IMR-90 (cell line): Measurements from ENCODE around the gene METTL4. TPM values are rescaled to one million over a fixed set of nuclear protein-coding genes. Genes with fewer than 3 reads are reported as not detected.

Experiments
- ATAC-seq: fragments of 200-7000 bp; cut with Tn5 transposase; 2 replicates; pipeline ENCODE4 v1.9.1; 2020; ENCODE audit warnings: low read depth, mild to moderate bottlenecking, moderate library complexity
- BruUV-seq: library from RNA; stranded (reverse); fragments of 400-500 nt; replicated peaks from 2 replicates; lab custom pipeline; 2021; lab: Mats Ljungman, UMichigan
- CTCF ChIA-PET: fragments of 300-600 bp; formaldehyde crosslinking; extraction: SDS; loops from one replicate; lab custom pipeline; 2021; ENCODE audit warnings: antibody characterized with exemption; lab: Yijun Ruan, JAX
- POLR2A ChIA-PET: fragments of 300-600 bp; sonication (Branson Sonifier 250); formaldehyde crosslinking; loops from one replicate; lab custom pipeline; 2022; ENCODE audit warnings: antibody characterized with exemption; ENCODE audit not compliant: unreplicated experiment; lab: Charles Lee
- DNase-seq: peaks from one replicate; pipeline ENCODE4 v3.0.0; 2013
- H2AFZ ChIP-seq: replicated peaks from 2 replicates; pipeline ENCODE3; 2013; ENCODE audit warnings: low read length, mild to moderate bottlenecking; ENCODE audit not compliant: poor library complexity
- H2AK5ac ChIP-seq: 2 replicates; pipeline ENCODE4 v1.6.1; 2013; ENCODE audit warnings: low read depth, low read length, inconsistent platforms
- H2AK9ac ChIP-seq: replicated peaks from 2 replicates; pipeline ENCODE3; 2013; ENCODE audit warnings: mild to moderate bottlenecking, low read depth, low read length, moderate library complexity; ENCODE audit not compliant: poor library complexity
- H2BK120ac ChIP-seq: 2 replicates; pipeline ENCODE4 v1.6.1; 2013; ENCODE audit warnings: low read depth, low read length, inconsistent platforms
- H2BK15ac ChIP-seq: 3 replicates; pipeline ENCODE4 v1.6.1; 2013; ENCODE audit warnings: low read depth, low read length, inconsistent platforms
- H2BK20ac ChIP-seq: 2 replicates; pipeline ENCODE4 v1.6.1; 2013; ENCODE audit warnings: low read depth, mild to moderate bottlenecking, inconsistent platforms, low read length, moderate library complexity
- H2BK5ac ChIP-seq: 2 replicates; pipeline ENCODE4 v1.6.1; 2013; ENCODE audit warnings: mild to moderate bottlenecking, low read depth, low read length, inconsistent platforms; ENCODE audit not compliant: poor library complexity, severe bottlenecking
- H3K14ac ChIP-seq: replicated peaks from 2 replicates; pipeline ENCODE4 v1.6.1; 2013; ENCODE audit warnings: low read depth, low read length, inconsistent platforms
- H3K18ac ChIP-seq: 2 replicates; pipeline ENCODE4 v1.6.1; 2013; ENCODE audit warnings: low read depth, low read length, control low read depth
- H3K23ac ChIP-seq: 2 replicates; pipeline ENCODE4 v1.6.1; 2013; ENCODE audit warnings: low read depth, low read length, inconsistent platforms
- H3K27ac ChIP-seq: 2 replicates; pipeline ENCODE4 v1.5.1; 2013; ENCODE audit warnings: mild to moderate bottlenecking, control low read depth, low read length; ENCODE audit not compliant: insufficient read depth
- H3K27me3 ChIP-seq: 2 replicates; pipeline ENCODE4 v1.6.1; 2013; ENCODE audit warnings: low read length; ENCODE audit not compliant: control insufficient read depth, insufficient read depth
- H3K36me3 ChIP-seq: 2 replicates; pipeline ENCODE4 v1.6.1; 2013; ENCODE audit warnings: low read length, mixed read lengths; ENCODE audit not compliant: control insufficient read depth, insufficient read depth
- H3K4ac ChIP-seq: 2 replicates; pipeline ENCODE4 v1.6.1; 2013; ENCODE audit warnings: low read depth, low read length, inconsistent platforms
- H3K4me1 ChIP-seq: 2 replicates; pipeline ENCODE4 v1.6.1; 2013; ENCODE audit warnings: low read length, mixed read lengths; ENCODE audit not compliant: control insufficient read depth, insufficient read depth
- H3K4me2 ChIP-seq: 2 replicates; pipeline ENCODE4 v1.6.1; 2013; ENCODE audit warnings: low read depth, mild to moderate bottlenecking, control low read depth, low read length, moderate library complexity
- H3K4me3 ChIP-seq: 2 replicates; pipeline ENCODE4 v1.5.1; 2013; ENCODE audit warnings: low read depth, mild to moderate bottlenecking, control low read depth, low read length, moderate library complexity; ENCODE audit not compliant: insufficient read depth
- H3K56ac ChIP-seq: 2 replicates; pipeline ENCODE4 v1.6.1; 2013; ENCODE audit warnings: low read length, inconsistent platforms; ENCODE audit not compliant: insufficient read depth; ENCODE audit errors: extremely low read depth
- H3K79me1 ChIP-seq, 2 experiments: 2 replicates each; pipeline ENCODE4 v1.6.1; 2013; ENCODE audit warnings: low read length in 2 of 2, inconsistent platforms in 1 of 2, low read depth in 1 of 2
- H3K9ac ChIP-seq: 2 replicates; pipeline ENCODE4 v1.6.1; 2013; ENCODE audit warnings: low read depth, low read length, control low read depth
- H3K9me1 ChIP-seq: 2 replicates; pipeline ENCODE4 v1.6.1; 2013; ENCODE audit warnings: low read length, inconsistent platforms; ENCODE audit not compliant: insufficient read depth
- H3K9me3 ChIP-seq: 2 replicates; pipeline ENCODE4 v1.6.1; 2013; ENCODE audit warnings: low read length; ENCODE audit not compliant: control insufficient read depth, insufficient read depth
- H4K20me1 ChIP-seq: 2 replicates; pipeline ENCODE4 v1.6.1; 2013; ENCODE audit warnings: low read length, inconsistent platforms; ENCODE audit not compliant: insufficient read depth
- H4K5ac ChIP-seq: 2 replicates; pipeline ENCODE4 v1.6.1; 2013; ENCODE audit warnings: mild to moderate bottlenecking, low read depth, low read length, control low read depth
- H4K8ac ChIP-seq, 2 experiments: 2 replicates each; pipeline ENCODE4 v1.6.1; 2013; ENCODE audit warnings: low read depth in 2 of 2, low read length in 2 of 2, control low read depth in 1 of 2, inconsistent platforms in 1 of 2
- H4K91ac ChIP-seq: 2 replicates; pipeline ENCODE4 v1.6.1; 2013; ENCODE audit warnings: low read depth, low read length, inconsistent platforms; ENCODE audit not compliant: insufficient read depth
- BHLHE40 ChIP-seq: fragments of 150-350 bp; IDR thresholded peaks from 2 replicates; pipeline ENCODE4 v1.6.1; 2016; ENCODE audit warnings: mild to moderate bottlenecking, low read depth, low read length
- CEBPB ChIP-seq: IDR thresholded peaks from 2 replicates; pipeline ENCODE4 v1.6.1; 2012; ENCODE audit warnings: low read depth, low read length, improper control_type of control experiment
- CHD1 ChIP-seq: IDR thresholded peaks from 2 replicates; pipeline ENCODE4 v1.6.1; 2012; ENCODE audit warnings: low read depth, low read length, improper control_type of control experiment
- CTCF ChIP-seq: conservative IDR thresholded peaks from 2 replicates; pipeline ENCODE4 v1.5.1; 2012; ENCODE audit warnings: mild to moderate bottlenecking, low read depth, low read length, improper control_type of control experiment
- ELK1 ChIP-seq: fragments of 150-350 bp; IDR thresholded peaks from 2 replicates; pipeline ENCODE4 v1.6.1; 2016; ENCODE audit warnings: low read depth, mild to moderate bottlenecking, low read length, moderate library complexity, borderline replicate concordance
- FOS ChIP-seq: fragments of 150-350 bp; IDR thresholded peaks from 2 replicates; pipeline ENCODE4 v1.6.1; 2016; ENCODE audit warnings: low read depth, low read length
- MAFK ChIP-seq: IDR thresholded peaks from 2 replicates; pipeline ENCODE4 v1.6.1; 2012; ENCODE audit warnings: low read depth, low read length, improper control_type of control experiment
- MAZ ChIP-seq: IDR thresholded peaks from 2 replicates; pipeline ENCODE4 v1.6.1; 2012; ENCODE audit warnings: low read depth, mild to moderate bottlenecking, low read length, improper control_type of control experiment, moderate library complexity, borderline replicate concordance
- MXI1 ChIP-seq: IDR thresholded peaks from 2 replicates; pipeline ENCODE4 v1.6.1; 2012; ENCODE audit warnings: low read depth, mild to moderate bottlenecking, low read length, moderate library complexity, borderline replicate concordance
- NFE2L2 ChIP-seq: fragments of 150-350 bp; IDR thresholded peaks from 2 replicates; pipeline ENCODE4 v1.6.1; 2016; ENCODE audit warnings: low read depth, mild to moderate bottlenecking, low read length
- POLR2A ChIP-seq: IDR thresholded peaks from 2 replicates; pipeline ENCODE4 v1.6.1; 2012; ENCODE audit warnings: mild to moderate bottlenecking, low read depth, low read length
- RAD21 ChIP-seq: IDR thresholded peaks from 2 replicates; pipeline ENCODE4 v1.6.1; 2012; ENCODE audit warnings: low read length, improper control_type of control experiment
- RCOR1 ChIP-seq: IDR thresholded peaks from 2 replicates; pipeline ENCODE4 v1.6.1; 2012; ENCODE audit warnings: mild to moderate bottlenecking, low read length, improper control_type of control experiment; ENCODE audit not compliant: insufficient replicate concordance
- RFX5 ChIP-seq: IDR thresholded peaks from 2 replicates; pipeline ENCODE4 v1.8.0; 2012; ENCODE audit warnings: low read depth, mild to moderate bottlenecking, low read length, moderate library complexity
- SMC3 ChIP-seq: fragments of 150-350 bp; IDR thresholded peaks from 2 replicates; pipeline ENCODE4 v1.6.1; 2016; ENCODE audit warnings: low read depth, mild to moderate bottlenecking, antibody characterized with exemption, low read length, moderate library complexity
- WGBS, 2 experiments: methylation state at CpG; one replicate each; pipeline versions ENCODE4 v1.1.5 to v1.1.7; 2013; ENCODE audit warnings: missing lambda C conversion rate in 2 of 2; ENCODE audit not compliant: insufficient read length in 1 of 2; ENCODE audit errors: extremely low coverage in 2 of 2; 5-methylcytosine and 5-hydroxymethylcytosine counted together
- dilution Hi-C: fragments of 300-500 bp; cut with HindIII; formaldehyde crosslinking; loops from one replicate; pipeline ENCODE4 v1.14.3; 2018; ENCODE audit warnings: low sequenced_read_pairs; ENCODE audit not compliant: unreplicated experiment
- in situ Hi-C: fragments of 300-500 bp; cut with MboI; formaldehyde crosslinking; loops from 3 replicates; pipeline ENCODE4 v1.14.3; 2019; ENCODE audit warnings: low sequenced_read_pairs, inconsistent platforms, mixed read lengths
- intact Hi-C: fragments of 100-400 bp; cut with micrococcal nuclease; formaldehyde crosslinking; loops from 2 replicates; pipeline ENCODE4 v1.10.0; 2022
- polyA plus RNA-seq, 3 experiments: library from polyadenylated mRNA; depleted of rRNA; stranded (reverse); fragments of >200 nt; gene quantifications; 2 replicates each; pipeline ENCODE4 v1.2.3, GENCODE V29; 2012; ENCODE audit warnings: low replicate concordance in 1 of 3
- total RNA-seq: library from RNA; depleted of rRNA; stranded (reverse); fragments of >200 nt; gene quantifications from 2 replicates; pipeline ENCODE4 v1.2.3, GENCODE V29; 2012
- TF ChIP-seq, protein P1 (sequence below): fragments of 150-350 bp; IDR thresholded peaks from 2 replicates; pipeline ENCODE4 v1.6.1; 2017; ENCODE audit warnings: mild to moderate bottlenecking, antibody characterized with exemption, low read length, low read depth

The METTL4 gene
- total and polyA plus RNA-seq, 2 of the 4 experiments (the other 2 are of a cell fraction) = 4.9 to 5.4 TPM

DNA sequence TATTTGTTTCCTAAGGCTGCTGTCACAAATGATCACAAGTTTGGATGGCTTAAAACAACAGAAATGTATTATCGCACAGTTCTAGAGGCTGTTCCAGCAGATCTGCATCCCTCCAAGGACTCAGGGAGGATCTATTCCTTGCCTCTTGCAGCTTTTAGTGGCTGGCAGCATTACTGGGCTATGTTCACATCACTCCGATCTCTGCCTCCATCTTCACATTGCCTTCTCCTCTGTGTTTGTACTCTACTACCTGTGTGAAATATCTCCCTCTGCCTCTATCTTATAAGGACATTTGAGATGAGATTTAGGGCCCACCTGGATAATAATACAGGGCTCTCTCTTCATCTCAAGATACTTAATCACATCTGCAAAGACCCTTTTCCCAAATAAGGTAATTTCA is 19.0 kb upstream of the METTL4 start:
- DNase-seq (no peak), ATAC-seq (no peak)
- peaks cover 0 to 14% of the 10 kb centered on the region in 2 experiments; a peak in 1 of 4 replicates for H3K79me1 ChIP-seq
- H4K8ac ChIP-seq = no peak overlapping the region
- H3K14ac ChIP-seq = no peak overlapping the region
- H2BK120ac ChIP-seq = no peak overlapping the region
- ChIA-PET CTCF (no interaction called here), POLR2A (interaction anchor here (0.5 kb wide), 1 partner anchor 46 kb away, joined by 7 read pairs; no protein-coding TSS in a partner anchor)
- no peak overlapping the region for H3K56ac ChIP-seq
- H2AK9ac ChIP-seq = no peak overlapping the region
- TF ChIP-seq RAD21 = no peak
- TF ChIP-seq MAFK = no peak
- TF ChIP-seq BHLHE40 = no peak
- no peak for TF ChIP-seq POLR2A
- no peak for TF ChIP-seq CEBPB
- no peak for TF ChIP-seq MAZ
- no peak for TF ChIP-seq ELK1
- TF ChIP-seq RCOR1 = no peak
- TF ChIP-seq RFX5 = no peak
- TF ChIP-seq CTCF = no peak
- TF ChIP-seq MXI1 = no peak
- TF ChIP-seq, protein P1, sequence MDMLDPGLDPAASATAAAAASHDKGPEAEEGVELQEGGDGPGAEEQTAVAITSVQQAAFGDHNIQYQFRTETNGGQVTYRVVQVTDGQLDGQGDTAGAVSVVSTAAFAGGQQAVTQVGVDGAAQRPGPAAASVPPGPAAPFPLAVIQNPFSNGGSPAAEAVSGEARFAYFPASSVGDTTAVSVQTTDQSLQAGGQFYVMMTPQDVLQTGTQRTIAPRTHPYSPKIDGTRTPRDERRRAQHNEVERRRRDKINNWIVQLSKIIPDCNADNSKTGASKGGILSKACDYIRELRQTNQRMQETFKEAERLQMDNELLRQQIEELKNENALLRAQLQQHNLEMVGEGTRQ = no peak
- TF ChIP-seq SMC3 = no peak
- no peak for TF ChIP-seq NFE2L2
- no peak for TF ChIP-seq CHD1
- TF ChIP-seq FOS = no peak
- no peak overlapping the region for H2BK20ac ChIP-seq
- peak overlapping the region; percentile 76 for H2AFZ ChIP-seq
- dilution Hi-C loops = no loop called here
- H3K27ac ChIP-seq = no peak overlapping the region
- H4K5ac ChIP-seq = 0 out of 2 replicates have a peak overlapping the region, but pooled peaks have one; percentile 6
- peak overlapping the region; percentile 46; the same call in 1 of the 2 replicates for H3K23ac ChIP-seq
- no peak overlapping the region for H3K4me3 ChIP-seq
- peaks cover 5% of the 10 kb centered on the region for H3K4me1 ChIP-seq
- no peak overlapping the region for H3K4ac ChIP-seq
- peak overlapping the region; percentile 18 for H2BK5ac ChIP-seq
- no peaks in the 10 kb centered on the region; the same call in 1 of the 2 replicates for H3K36me3 ChIP-seq
- no peaks in the 10 kb centered on the region for H3K27me3 ChIP-seq
- H3K18ac ChIP-seq = no peak overlapping the region
- H3K9ac ChIP-seq = no peak overlapping the region
- no peaks in the 10 kb centered on the region for H3K9me1 ChIP-seq
- no peak overlapping the region for H2AK5ac ChIP-seq
- in situ Hi-C loops = no loop called here
- H4K20me1 ChIP-seq = no peaks in the 10 kb centered on the region
- H3K4me2 ChIP-seq = no peak overlapping the region
- intact Hi-C loops = no loop called here
- H2BK15ac ChIP-seq = no peak overlapping the region
- no peak overlapping the region for H4K91ac ChIP-seq
- no peaks in the 10 kb centered on the region for H3K9me3 ChIP-seq
- BruUV-seq = no TSS peak
- WGBS, 2 experiments = 89% methylated on average over 1 of the region's 2 CpGs; no CpG with 5 or more reads in 1 of the 2 experiments
